Fibroblast of mammary gland (primary cell): ENCODE data around the gene LINGO1.

Experiments
- DNase-seq: peaks from one replicate; pipeline ENCODE4 v3.0.0-alpha.2; 2010; ENCODE audit warnings: low read depth
- H3K4me3 ChIP-seq: 2 replicates; pipeline ENCODE4 v1.5.1; 2011; ENCODE audit warnings: low read depth, mild to moderate bottlenecking, low read length, moderate library complexity; ENCODE audit not compliant: control insufficient read depth
- CTCF ChIP-seq: conservative IDR thresholded peaks from 2 replicates; pipeline ENCODE4 v1.5.1; 2011; ENCODE audit warnings: low read depth, low read length, inconsistent platforms; ENCODE audit not compliant: control insufficient read depth, insufficient read depth

The LINGO1 gene

GRCh38 chr15:77564938-77565337 lies 67.8 kb downstream of the LINGO1 start:
- DNase-seq, result no peak
- H3K4me3 ChIP-seq, result no peak overlapping the region
- no peak for TF ChIP-seq CTCF

- no peak for DNase-seq
- H3K4me3 ChIP-seq, result no peak overlapping the region
- TF ChIP-seq CTCF, result no peak
These were observed 68.4 kb downstream of the LINGO1 start for GRCh38 chr15:77564341-77564740.

GRCh38 chr15:77563623-77564156 lies 69.0 kb downstream of the LINGO1 start:
- no peak for DNase-seq
- no peak for TF ChIP-seq CTCF

More at GRCh38 chr15:77563623-77564156, 69.0 kb downstream of the LINGO1 start:
- no peak overlapping the region for H3K4me3 ChIP-seq
